HG03280 (cell line): ENCODE data around the gene CAMK1D.

ENCODE experiments used
- ATAC-seq: cut with Tn5 transposase; IDR thresholded peaks from one replicate; pipeline ENCODE4 v1.9.1; 2021; ENCODE audit warnings: mild to moderate bottlenecking, moderate library complexity; ENCODE audit not compliant: unreplicated experiment

Gene CAMK1D

DNA sequence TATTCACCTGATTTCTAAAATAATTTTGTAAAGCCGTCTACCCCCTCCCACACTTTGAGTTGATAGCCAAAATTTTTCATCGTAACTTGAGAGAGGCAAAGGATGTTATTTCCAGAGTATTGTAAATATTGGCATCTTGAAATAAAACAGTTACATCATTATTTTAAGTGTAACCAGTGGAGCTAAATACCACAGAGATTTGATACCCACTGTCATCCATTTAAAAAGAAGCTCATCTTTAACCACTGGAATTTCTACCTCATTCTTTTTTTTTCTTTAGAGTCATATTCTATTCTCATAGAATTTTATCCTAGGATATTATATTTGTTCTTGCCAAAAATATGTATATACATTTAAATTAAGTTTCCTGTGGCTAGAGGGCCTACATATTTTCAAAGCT lies 48.6 kb downstream of the CAMK1D start:
- ATAC-seq, result no peak

DNA sequence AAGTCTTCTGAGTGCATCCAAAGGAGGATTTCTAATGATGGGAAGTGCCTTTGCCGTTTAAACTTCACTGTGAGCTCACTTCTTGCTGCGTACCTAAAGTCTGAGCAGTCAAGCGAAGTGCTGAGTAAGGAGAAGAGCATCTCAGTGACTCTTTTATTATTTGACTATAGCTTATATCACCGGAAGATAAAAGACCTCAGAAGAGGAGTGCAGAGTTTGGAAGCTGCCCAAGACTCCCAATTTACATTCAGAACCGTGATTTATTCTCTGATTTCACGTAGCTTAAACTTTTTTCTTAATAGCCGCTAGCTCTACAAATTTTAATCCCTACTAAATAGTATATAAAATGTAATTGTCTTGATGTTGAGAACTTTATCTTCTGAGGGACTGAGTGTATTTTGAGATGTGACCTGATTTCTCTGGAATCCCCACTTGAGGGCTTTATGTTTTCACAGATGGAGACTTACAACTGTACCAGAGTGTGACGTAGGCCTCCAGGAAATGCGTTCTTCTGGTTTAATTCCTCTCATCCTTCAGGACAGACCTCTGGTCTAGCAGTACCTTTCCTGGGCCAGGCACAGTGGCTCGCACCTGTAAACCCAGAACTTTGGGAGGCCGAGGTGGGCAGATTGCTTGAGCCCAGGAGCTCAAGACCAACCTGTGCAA lies 51.1 kb downstream of the CAMK1D start:
- ATAC-seq, result no peak

DNA sequence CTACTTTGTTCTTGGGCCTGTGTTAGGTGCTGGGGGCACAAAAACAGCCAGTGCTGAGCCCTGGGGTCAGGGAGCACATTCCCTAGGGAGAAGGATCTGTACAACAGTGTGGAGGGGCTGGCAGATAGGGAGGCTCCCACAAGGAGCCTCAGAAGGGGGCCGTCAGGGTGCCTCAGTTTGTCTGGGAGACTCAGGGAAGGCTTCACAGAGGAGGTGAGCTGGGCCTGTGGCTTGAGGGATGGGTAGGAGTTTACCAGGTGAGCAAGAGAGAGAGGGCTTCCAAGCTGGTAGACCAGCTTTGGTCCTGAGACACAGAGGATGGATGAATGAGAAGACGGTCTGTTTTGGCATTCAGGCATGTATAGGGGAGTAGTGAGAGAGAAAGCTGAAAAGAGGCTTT lies 52.1 kb downstream of the CAMK1D start:
- ATAC-seq, result no peak

DNA sequence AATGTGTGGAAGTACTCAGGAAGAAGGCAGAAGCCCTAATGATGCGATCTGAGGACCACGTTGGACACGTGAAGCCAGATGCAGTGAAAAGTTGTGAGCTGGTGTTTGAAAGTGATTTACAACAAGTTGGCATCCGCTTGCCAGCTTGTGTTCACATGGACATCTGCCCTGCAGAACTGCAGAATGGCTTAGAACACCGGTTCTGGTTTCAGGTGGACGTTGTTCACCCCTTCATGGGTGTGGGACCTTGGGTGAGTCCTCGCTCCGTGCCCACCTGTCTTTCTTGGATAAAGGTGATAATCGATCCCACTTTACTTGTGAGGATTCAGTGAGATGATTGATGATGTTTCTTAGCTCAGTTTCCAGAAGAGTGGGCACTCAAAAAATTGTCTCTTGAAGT lies 53.8 kb downstream of the CAMK1D start:
- ATAC-seq, result no peak

DNA sequence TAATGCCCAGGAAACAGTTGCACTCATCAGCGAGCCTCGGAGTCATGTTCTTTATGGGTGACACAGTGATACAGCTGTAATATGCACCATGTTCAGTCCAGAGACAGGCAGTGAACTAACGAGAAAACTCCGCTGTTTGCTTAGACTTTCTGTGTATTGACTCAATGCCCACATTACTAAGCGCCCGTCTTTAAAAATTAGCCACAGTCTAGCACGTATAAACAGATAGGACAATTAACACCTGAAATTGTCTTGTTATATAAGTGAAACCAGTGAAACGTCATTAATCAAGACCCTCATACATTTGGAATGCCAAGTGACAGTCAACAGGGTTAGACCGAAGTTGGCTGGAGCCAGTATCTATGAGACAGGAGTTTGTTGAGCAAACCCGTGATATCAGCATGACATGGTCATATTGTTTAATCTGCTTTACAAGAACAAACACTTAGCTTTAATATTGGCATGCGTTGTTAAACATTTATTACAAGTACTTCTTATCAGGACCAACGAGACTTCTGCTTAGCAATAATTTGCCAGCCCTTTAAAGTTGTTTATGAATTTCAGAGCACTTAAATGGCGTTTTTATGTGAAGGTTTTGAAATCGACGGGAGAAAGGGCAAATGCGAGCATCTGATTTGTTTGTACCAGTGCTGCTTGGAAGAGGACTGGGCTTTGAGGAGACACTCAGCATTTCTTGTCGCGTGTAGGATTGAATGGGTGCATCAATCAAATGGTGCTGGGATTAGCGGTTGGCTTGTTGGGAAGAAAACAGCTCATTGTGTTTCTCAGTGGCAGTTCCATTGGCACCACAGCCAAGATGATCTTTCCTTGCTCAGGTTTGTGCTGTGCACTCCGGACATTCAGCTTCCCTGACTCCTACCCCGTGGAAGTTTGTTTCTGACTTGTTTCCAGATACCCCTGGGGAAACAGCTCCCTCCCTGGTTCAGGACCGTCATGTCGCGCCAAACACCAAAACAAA lies 56.3 kb downstream of the CAMK1D start:
- ATAC-seq, result no peak

DNA sequence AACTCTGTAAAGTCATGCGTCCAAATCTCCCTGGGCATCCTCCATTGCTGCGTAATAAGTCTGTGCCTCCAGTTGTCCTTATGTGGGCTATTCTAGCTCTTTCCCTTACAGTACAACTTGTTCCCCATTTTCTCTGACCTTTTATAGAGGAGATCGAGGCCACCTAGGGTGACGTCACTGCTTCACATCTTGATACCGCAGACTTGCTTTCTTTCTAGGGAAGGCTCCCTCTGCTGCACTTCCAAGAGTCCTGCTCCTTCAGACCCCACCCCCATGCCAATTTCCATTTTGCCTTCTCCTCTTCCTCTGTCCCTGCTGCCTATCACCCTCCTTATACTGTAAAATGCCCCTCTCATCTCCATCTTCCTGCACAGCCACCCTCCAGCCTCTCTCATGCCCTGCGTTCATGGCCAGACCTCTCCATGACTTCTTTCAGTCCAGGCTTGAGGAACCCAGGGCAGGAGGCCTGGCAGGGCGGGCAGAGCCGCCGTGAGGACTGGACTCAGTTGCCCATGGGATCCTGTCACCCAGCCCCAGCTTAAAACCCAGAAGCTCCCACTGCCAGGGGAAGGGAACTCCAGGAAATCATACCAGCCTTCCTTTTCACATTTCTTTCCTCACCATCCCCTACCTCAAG lies 57.5 kb downstream of the CAMK1D start:
- ATAC-seq, result no peak

DNA sequence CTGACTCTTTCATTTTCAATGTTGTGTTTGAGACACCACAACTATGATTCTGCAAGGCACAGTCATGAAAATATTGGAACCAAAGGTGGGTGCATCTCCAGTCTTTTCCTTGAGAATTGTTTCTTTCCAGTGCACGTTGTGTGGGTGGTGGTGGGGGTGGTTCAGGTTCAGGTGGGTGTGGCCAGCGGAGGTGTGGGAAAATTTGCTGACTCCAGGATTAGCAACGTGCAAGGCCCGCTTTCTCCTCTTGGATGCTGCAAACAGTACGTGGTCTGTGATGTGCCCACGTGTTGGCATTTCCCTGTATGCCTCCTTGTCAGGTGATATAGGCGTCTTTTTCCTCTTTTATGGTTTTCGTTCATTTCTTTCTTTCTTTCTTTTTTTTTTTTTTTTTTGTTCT lies 59.1 kb downstream of the CAMK1D start:
- no peak for ATAC-seq

DNA sequence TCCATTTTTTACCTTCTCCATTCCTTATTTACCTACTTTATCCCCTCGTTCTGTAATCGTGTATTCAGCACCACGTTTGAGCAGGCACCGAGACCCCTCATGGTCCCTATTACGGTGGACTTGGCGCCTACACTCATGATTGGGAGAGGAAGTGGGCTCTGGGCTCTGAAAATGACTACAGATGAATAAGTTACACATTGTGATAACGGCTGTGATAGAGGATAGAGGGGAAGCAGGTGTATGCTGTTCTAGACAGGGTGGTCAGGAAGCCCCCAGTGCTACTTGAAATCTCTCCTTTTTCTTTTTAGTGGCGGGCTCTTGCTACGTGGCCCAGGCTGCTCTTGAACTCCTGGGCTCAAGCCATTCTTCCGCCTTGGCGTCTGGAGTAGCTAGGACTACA lies 59.8 kb downstream of the CAMK1D start:
- no peak for ATAC-seq

DNA sequence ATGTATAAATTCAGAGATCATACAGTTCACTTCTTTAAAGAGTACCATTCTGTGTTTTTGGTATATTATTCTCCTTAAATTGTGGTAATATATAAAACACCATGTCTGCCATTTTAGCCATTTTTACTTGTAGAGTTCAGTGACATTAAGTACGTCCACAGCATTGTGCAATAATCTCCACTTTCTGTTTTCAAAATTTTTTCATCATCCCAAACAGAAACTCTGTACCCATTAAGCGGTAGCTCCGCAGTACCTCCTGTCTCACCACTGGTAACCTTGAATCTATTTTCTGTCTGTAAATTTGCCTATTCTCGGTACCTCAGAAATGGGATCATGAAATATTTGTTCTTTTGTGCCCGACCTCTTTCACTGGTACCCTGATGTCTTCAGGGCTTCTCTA lies 60.3 kb downstream of the CAMK1D start:
- no peak for ATAC-seq

DNA sequence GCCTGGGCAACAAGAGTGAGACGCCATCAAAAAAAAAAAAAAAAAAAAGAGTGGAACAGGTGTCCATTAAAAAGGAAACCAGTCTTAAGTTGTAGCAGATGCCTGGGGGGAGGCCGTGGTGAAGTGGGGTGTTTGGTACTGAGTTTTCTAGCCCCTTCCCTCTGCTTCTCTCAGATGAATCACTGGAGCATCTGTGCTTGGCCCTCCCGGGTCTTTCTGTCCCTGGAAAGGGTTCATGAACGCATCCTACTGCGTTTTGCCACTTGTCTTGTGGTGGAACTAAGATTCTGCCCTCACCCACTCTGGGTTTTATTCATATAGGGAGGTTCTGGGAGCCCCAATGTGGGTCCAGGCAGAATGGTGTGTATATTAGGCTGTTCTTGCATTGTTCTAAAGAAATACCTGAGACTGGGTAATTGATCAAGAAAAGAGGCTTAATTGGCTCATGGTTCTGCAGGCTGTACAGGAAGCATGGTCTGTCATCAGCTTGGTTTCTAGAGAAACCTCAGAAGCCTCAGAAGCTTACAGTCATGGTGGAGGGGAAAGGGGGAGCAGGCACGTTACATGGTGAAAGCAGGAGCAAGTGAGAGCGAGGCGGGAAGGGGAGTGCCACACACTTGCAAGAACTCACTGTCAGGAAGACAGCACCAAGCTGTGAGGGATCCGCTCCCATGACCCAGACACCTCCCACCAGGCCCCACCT lies 63.5 kb downstream of the CAMK1D start:
- no peak for ATAC-seq

DNA sequence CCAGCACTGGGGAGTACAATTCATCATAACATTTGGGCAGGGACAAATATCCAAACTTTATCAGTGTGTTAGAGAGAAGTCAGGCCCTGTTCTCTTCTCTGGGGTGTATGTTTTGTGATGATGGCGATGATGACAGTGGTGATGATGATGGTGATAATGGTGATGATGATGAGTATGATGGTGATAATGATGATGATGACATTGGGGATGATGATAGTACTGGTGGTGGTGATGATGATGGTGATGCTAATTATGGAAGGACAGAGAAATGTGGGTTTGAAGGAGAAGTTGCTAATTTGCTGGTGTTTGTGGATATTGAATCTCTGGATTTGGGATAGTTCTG lies 64.0 kb downstream of the CAMK1D start:
- ATAC-seq, result no peak

DNA sequence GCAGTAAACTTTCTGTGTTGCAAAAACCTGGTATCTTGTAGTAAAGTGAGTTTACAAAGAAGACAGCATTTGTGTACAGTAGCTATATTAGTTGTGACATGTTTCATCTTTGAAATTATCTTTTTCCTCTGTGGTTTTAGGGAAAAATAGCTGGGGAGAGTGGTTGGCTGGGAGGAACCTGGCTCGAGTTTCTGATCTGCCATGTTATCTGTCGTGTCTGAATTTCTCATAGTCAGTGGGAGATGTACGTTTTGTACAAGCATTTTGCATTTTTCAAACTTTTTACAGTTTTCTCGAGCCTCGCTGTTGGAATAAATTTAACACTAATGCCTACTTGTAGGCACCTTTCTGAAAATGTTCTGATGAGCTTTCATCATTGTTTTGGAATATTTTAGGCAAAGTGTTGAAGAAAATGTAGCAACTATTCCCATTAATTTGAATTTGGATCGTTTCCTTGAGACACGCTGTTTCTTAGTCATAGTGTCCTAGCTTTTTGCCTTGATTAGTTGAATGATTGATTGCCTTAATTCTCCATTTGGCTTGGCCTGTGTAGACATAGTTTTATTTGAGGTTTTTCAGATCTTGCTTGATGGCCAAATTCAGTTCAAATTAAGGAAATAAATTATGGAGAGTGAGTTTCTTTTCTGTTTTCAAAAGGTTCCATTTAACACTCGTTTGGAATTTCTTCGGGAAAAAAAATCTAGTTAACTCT lies 65.1 kb downstream of the CAMK1D start:
- no peak for ATAC-seq

DNA sequence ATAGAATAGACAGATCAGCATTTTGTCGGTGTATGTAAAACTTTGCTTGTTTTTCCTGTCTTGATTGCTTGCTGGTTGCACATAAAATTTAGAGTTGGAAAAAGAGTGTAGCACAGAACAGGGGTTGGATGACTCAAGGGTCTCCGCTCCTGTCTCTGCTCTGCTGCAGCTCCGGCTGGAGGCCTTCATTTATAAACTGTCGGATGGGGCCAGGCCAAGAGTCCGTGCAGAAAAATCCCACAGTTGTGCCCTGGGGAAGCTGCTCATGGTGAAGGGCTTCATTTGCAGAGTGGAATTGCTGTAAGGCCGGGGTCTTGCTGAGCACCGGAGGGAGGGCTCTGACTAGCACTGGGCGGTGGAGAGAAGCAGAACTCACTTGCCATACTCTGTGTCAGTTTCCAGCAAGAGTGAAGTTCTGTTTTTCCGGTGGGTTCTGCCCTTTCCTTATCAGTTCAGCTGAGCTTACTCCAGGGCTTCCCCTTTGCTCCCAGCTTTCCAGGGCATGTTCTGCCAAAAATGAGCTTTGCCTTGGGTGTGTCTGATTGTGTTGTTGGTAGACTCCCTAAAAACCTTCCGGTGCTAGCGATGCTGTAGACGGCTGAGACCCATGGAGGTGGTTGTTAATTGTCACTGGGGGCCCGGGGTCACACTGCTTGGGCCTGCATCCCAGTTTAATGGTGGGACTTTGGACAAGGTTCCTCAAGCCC lies 67.2 kb downstream of the CAMK1D start:
- no peak for ATAC-seq

DNA sequence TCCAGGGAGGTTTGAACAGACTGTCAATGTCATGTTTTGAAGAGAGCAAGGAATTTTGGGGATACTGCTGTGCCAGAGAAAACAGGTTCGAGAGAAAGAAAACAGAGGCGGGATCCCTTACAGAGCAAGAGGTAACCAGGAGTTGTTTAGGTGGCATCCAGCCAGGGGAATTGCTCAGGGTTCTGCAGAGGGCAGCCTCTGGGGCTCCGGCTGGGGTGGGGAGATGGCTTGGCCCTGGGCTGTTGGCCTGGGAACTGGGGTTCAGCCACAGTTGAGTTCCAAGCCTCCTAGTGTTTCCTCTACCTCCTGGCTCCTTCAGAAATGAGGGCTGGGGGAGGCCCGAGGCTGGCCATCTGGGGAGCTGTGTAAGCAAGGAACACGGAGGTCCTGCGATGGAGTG lies 68.0 kb downstream of the CAMK1D start:
- no peak for ATAC-seq

DNA sequence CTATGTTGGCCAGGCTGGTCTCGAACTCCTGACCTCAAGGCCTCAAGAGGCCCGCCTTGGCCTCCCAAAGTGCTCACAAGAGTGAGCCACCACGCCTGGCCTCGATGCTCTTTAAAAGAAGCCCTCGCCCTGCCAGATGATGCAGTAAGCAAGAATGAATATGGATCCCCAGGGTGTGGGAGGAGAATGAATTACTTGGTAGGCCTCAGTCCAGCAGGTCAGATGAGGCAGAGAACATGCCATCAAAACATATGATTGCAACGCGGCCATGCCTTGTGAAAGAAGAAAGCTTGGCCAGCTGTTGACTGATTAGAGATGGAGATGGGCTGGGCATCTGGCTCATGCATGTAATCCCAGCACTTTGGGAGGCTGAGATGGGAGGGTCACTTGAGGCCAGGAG lies 68.7 kb downstream of the CAMK1D start:
- no peak for ATAC-seq

DNA sequence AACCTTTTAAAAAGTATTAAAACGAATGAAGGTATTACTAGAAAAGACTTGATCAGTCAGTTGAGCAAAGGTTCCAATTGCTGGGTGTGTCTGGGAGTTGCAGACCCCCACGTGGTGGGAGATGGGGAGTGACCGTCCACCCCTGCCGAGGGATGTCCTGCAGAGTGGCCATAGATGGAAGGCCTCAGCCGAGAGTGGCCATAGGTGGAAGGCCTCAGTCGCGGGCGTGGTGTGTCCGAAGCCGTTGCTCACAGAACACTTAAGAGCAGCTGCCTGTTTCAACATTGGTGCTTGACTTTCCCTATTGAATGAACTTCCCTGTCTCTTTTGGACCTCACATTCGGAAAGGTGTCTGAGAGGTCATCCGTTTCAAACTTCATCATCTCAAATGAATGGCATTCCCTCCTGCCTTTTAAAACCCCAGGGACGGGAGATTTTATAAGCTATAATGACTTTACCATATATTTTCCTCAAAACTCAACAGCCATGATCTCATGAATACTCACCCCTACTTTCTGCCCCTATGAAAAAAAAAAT lies 69.4 kb downstream of the CAMK1D start:
- no peak for ATAC-seq

DNA sequence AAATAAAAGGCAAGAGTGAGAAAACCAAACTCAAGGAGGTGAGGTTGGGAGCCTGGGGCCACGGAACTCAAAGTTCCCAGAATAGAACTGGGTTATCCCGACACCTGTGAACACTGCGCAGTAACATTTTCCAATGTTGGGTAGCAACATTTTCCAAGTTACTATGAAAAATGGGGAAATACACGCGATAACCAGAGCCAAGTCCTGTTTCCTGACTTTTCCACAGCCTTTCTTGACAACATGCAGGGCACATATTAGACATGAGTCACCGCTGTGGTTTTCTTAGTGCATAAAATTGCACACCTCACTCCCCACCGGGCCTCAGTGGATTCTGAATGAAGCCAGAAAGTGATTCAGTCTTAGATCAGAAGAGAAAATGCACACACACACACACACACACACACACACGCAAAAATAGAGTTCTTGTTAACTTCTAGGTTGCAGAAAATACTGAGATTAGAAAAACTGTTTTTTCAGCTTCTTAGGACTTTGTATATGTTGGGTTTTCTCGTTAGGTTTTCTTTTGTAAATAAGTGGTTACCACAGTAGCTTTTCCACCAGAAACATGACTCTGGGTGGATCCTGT lies 70.0 kb downstream of the CAMK1D start:
- no peak for ATAC-seq

DNA sequence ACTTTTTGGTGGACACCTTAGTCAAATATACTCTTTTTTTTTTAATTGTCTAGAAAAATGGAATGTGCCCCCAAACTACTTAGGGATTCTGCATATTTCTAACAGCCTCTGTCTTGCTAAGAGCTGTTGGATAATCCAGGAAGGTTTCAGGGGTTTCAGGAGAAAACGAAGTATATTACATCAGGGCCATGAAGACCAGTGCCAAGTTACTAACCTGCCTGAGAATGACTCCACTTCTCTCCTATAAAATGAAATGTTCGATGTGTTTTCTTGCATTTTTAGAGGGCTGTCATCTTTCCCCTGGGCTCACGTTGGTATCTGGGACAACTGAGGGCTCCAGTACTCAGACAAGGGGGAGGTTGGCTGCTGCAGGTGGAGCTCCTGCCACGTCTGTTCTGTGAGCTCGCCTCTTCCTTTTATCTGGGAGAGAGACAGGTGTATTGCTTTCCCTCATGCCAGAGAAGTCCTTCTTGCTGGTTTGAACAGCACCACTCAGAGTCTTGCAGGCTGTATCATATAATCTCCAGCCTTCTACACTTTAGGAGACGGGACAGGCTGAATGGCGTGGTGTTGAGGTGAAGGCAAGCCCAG lies 71.3 kb downstream of the CAMK1D start:
- ATAC-seq, result no peak

DNA sequence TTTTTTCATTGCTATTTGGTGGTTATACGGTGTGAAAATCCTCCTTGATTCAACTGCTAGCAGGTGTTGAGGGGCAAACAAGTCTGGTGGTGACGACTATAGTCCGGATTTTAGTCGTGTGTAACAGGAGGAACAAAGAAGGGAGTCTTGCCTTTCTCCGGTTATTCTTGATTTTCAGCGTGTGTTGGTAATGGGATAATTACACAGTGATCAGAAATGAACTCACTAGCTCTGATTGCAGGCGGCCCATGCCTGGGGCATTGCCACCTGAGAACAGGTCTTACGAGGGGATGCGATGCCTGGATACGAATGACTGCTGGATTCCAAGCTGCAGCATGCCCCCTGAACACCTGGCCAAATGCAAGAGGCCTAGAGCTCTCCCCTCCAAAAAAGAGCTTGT lies 72.8 kb downstream of the CAMK1D start:
- no peak for ATAC-seq
